GM12878 (cell line): ENCODE results near the gene LRRC19. TPM values are rescaled to one million over a fixed set of nuclear protein-coding genes. Genes with fewer than 3 reads are reported as not detected.

Source experiments
- ATAC-seq: fragments of 200-7000 bp; cut with Tn5 transposase; 3 replicates; pipeline ENCODE4 v1.9.1; 2020; ENCODE audit warnings: mild to moderate bottlenecking, moderate library complexity
- Bru-seq: library from RNA; stranded (reverse); fragments of 400-500 nt; gene quantifications from one replicate; lab custom pipeline; 2021; lab: Mats Ljungman, UMichigan
- BruChase-seq, 2 experiments: library from RNA; stranded (reverse); fragments of 400-500 nt; gene quantifications; one replicate each; lab custom pipeline; 2021; lab: Mats Ljungman, UMichigan
- BruUV-seq: library from RNA; stranded (reverse); fragments of 400-500 nt; replicated peaks from 2 replicates; lab custom pipeline; 2021; lab: Mats Ljungman, UMichigan
- CTCF ChIA-PET: fragments of 300-600 bp; sonication (Branson Sonifier 250); formaldehyde crosslinking; extraction: SDS; loops from one replicate; lab custom pipeline; 2021; ENCODE audit warnings: inconsistent platforms; lab: Yijun Ruan, JAX
- POLR2A ChIA-PET: fragments of 350-600 bp; formaldehyde crosslinking; extraction: SDS; loops from one replicate; lab custom pipeline; 2021; ENCODE audit warnings: inconsistent platforms; lab: Charles Lee
- RAD21 ChIA-PET: fragments of 300-600 bp; sonication (Branson Sonifier 250); formaldehyde crosslinking; loops from one replicate; lab custom pipeline; 2023; ENCODE audit warnings: antibody characterized with exemption; ENCODE audit not compliant: unreplicated experiment; lab: Charles Lee
- SMC1A ChIA-PET: fragments of 300-600 bp; sonication (Branson Sonifier 250); formaldehyde crosslinking; loops from one replicate; lab custom pipeline; 2023; ENCODE audit not compliant: unreplicated experiment, uncharacterized antibody; lab: Charles Lee
- DNase-seq: peaks from one replicate; pipeline ENCODE4 v3.0.0-alpha.2; 2011; ENCODE audit warnings: low read depth, low spot score
- FAIRE-seq: peaks from 3 replicates; lab custom pipeline; 2011; peaks lifted over from hg19 to GRCh38; lab: Jason Lieb, UNC
- H2AFZ ChIP-seq: 2 replicates; pipeline ENCODE4 v1.6.0; 2011; ENCODE audit warnings: low read depth, low read length, control low read depth; ENCODE audit not compliant: control insufficient read depth
- H3K27ac ChIP-seq: 2 replicates; pipeline ENCODE4 v1.5.1; 2011; ENCODE audit warnings: control low read depth; ENCODE audit not compliant: control insufficient read depth, insufficient read depth
- H3K27me3 ChIP-seq, 2 experiments: replicated peaks in 1 of 2; 2 replicates each; pipeline versions ENCODE4 v1.6.0 to v1.6.1; 2011; ENCODE audit warnings: low read length in 1 of 2; ENCODE audit not compliant: control insufficient read depth in 2 of 2, insufficient read depth in 2 of 2
- H3K36me3 ChIP-seq, 2 experiments: 2 replicates each; pipeline ENCODE4 v1.5.1; 2011; ENCODE audit warnings: low read length in 1 of 2; ENCODE audit not compliant: control insufficient read depth in 2 of 2, insufficient read depth in 2 of 2
- H3K4me1 ChIP-seq: 2 replicates; pipeline ENCODE4 v1.6.1; 2011; ENCODE audit warnings: mild to moderate bottlenecking, low read length, moderate library complexity, mixed read lengths; ENCODE audit not compliant: control insufficient read depth, insufficient read depth
- H3K4me2 ChIP-seq: 2 replicates; pipeline ENCODE4 v1.6.0; 2011; ENCODE audit warnings: control low read depth; ENCODE audit not compliant: control insufficient read depth, insufficient read depth
- H3K4me3 ChIP-seq: fragments of 200-600 bp; sonication (generic); 2 replicates; pipeline ENCODE4 v1.5.1; 2016
- H3K79me2 ChIP-seq: 2 replicates; pipeline ENCODE4 v1.6.0; 2011; ENCODE audit warnings: low read length; ENCODE audit not compliant: control insufficient read depth, insufficient read depth
- H3K9ac ChIP-seq: 2 replicates; pipeline ENCODE4 v1.8.0; 2011; ENCODE audit warnings: low read length, control low read depth, mixed read lengths; ENCODE audit not compliant: control insufficient read depth, insufficient read depth
- H3K9me3 ChIP-seq: replicated peaks from 3 replicates; pipeline ENCODE4 v1.5.1; 2011; ENCODE audit warnings: mild to moderate bottlenecking, low read length; ENCODE audit not compliant: control insufficient read depth, insufficient read depth
- H4K20me1 ChIP-seq: 2 replicates; pipeline ENCODE4 v1.6.0; 2011; ENCODE audit not compliant: control insufficient read depth, insufficient read depth
- ASH2L ChIP-seq: fragments of 300-600, 200-600 bp; sonication (generic); IDR thresholded peaks from 2 replicates; pipeline ENCODE4 v1.6.1; 2017; ENCODE audit warnings: low read depth, mild to moderate bottlenecking, borderline replicate concordance
- CHD1 ChIP-seq: IDR thresholded peaks from 2 replicates; pipeline ENCODE4 v1.6.1; 2012; ENCODE audit warnings: low read depth, low read length, improper control_type of control experiment
- EP300 ChIP-seq, 2 experiments: fragments of 150-350 bp in 1 of 2; IDR thresholded peaks; 2 replicates each; pipeline ENCODE4 v1.6.1; 2011 to 2012; ENCODE audit warnings: low read depth in 2 of 2, low read length in 2 of 2, borderline replicate concordance in 1 of 2, improper control_type of control experiment in 1 of 2, inconsistent platforms in 1 of 2; ENCODE audit not compliant: control insufficient read depth in 1 of 2
- HDGF ChIP-seq: fragments of 450-650 bp; IDR thresholded peaks from 2 replicates; pipeline ENCODE4 v1.6.1; 2016; ENCODE audit warnings: antibody characterized with exemption
- JUND ChIP-seq: IDR thresholded peaks from 2 replicates; pipeline ENCODE4 v1.6.1; 2012; ENCODE audit warnings: low read depth, mild to moderate bottlenecking, low read length, improper control_type of control experiment, moderate library complexity
- MTA2 ChIP-seq: fragments of 450-650 bp; IDR thresholded peaks from 2 replicates; pipeline ENCODE4 v1.6.1; 2016; ENCODE audit warnings: low read depth, mild to moderate bottlenecking, moderate library complexity
- POU2F2 ChIP-seq: IDR thresholded peaks from 3 replicates; pipeline ENCODE4 v1.6.1; 2011; ENCODE audit warnings: low read depth, mild to moderate bottlenecking, low read length, borderline replicate concordance
- ZBED1 ChIP-seq: IDR thresholded peaks from 2 replicates; pipeline ENCODE4 v1.6.1; 2016; ENCODE audit warnings: borderline replicate concordance
- WGBS: methylation state at CpG from one replicate; pipeline ENCODE4 v1.1.6; 2016; ENCODE audit warnings: low lambda C conversion rate; ENCODE audit not compliant: insufficient replicate concordance, insufficient coverage; ENCODE audit errors: missing lambda C conversion rate; 5-methylcytosine and 5-hydroxymethylcytosine counted together
- in situ Hi-C: fragments of 300-500 bp; cut with MboI; formaldehyde crosslinking; loops from 9 replicates; pipeline ENCODE4 v1.14.3; 2018; ENCODE audit warnings: mixed read lengths
- intact Hi-C: fragments of 100-400 bp; cut with micrococcal nuclease; formaldehyde crosslinking; loops from one replicate; pipeline ENCODE4 v1.14.2; 2022; ENCODE audit not compliant: unreplicated experiment
- long read RNA-seq, 2 experiments: library from polyadenylated mRNA; unstranded; transcript quantifications; one replicate each; pipeline ENCODE4 v2.0.0, GENCODE V29; 2019 to 2020
- polyA minus RNA-seq, 3 experiments: library from RNA; depleted of rRNA, polyadenylated mRNA; stranded (reverse); fragments of >200 nt; gene quantifications; 2 replicates each; pipeline ENCODE4 v1.2.3, GENCODE V29; 2011
- polyA plus RNA-seq, 11 experiments: library from polyadenylated mRNA; depleted of rRNA in 4 of 11; unstranded in 6 of 11; stranded (reverse) in 5 of 11; fragments of >200 nt; fragmentation: Nextera tagmentation in 4 of 11; fragmentation: Illumina TruSeq in 1 of 11; extraction: Ambion mirVana in 4 of 11; extraction: Trizol in 1 of 11; gene quantifications; 1 replicate in 1 of 11; 2 replicates in 10 of 11; pipeline versions ENCODE4 v1.2.1 to v1.2.3, GENCODE V29; 2011 to 2016; ENCODE audit warnings: inconsistent platforms in 2 of 11, missing spikeins in 2 of 11, low read depth in 1 of 11
- total RNA-seq, 4 experiments: library from RNA; depleted of rRNA in 3 of 4; stranded (reverse); fragments of >200 nt in 3 of 4; fragmentation: Illumina TruSeq in 1 of 4; extraction: Trizol in 1 of 4; gene quantifications; 2 replicates each; pipeline versions ENCODE4 v1.2.1 to v1.2.3, GENCODE V29; 2013 to 2021
- TF ChIP-seq, protein P1 (sequence below): fragments of 450-650 bp; IDR thresholded peaks from 2 replicates; pipeline ENCODE4 v1.6.1; 2017; ENCODE audit warnings: mild to moderate bottlenecking, moderate library complexity
- TF ChIP-seq, protein P2 (sequence below): IDR thresholded peaks from 2 replicates; pipeline ENCODE4 v1.6.1; 2012; ENCODE audit warnings: low read length, inconsistent platforms
- TF ChIP-seq, protein P3 (sequence below): fragments of 450-650 bp; IDR thresholded peaks from 2 replicates; pipeline ENCODE4 v1.6.1; 2017; ENCODE audit warnings: borderline replicate concordance

LRRC19 gene, protein sequence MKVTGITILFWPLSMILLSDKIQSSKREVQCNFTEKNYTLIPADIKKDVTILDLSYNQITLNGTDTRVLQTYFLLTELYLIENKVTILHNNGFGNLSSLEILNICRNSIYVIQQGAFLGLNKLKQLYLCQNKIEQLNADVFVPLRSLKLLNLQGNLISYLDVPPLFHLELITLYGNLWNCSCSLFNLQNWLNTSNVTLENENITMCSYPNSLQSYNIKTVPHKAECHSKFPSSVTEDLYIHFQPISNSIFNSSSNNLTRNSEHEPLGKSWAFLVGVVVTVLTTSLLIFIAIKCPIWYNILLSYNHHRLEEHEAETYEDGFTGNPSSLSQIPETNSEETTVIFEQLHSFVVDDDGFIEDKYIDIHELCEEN
- not detected in 2 replicates for total RNA-seq (2013; cell fraction: nucleolus; rRNA removed)
- total RNA-seq (2014; rRNA removed) (not detected in 2 replicates), total RNA-seq (2014; rRNA removed; fragmentation: Illumina TruSeq; extraction: Trizol) (not detected in 2 replicates), total RNA-seq (2021) (not detected in 2 replicates), polyA plus RNA-seq (2011; rRNA removed) (not detected in 2 replicates), polyA plus RNA-seq (2014; fragmentation: Illumina TruSeq; extraction: Trizol) (not detected in 2 replicates), polyA plus RNA-seq (2014; fragmentation: Nextera tagmentation; extraction: Ambion mirVana) (under 1 TPM; 0.02 to 0.06 TPM), polyA plus RNA-seq (2014; rRNA removed) (not detected in 2 replicates), polyA plus RNA-seq (2016; fragmentation: Nextera tagmentation; extraction: Ambion mirVana) (under 1 TPM; 0.09 to 0.20 TPM), polyA minus RNA-seq (2011; rRNA and poly(A)+ RNA removed) (not detected in 2 replicates), Bru-seq, nascent RNA (not detected), BruChase-seq, experiment 1, labeled RNA remaining after a 6-hour chase (not detected), BruChase-seq, experiment 2, labeled RNA remaining after a 2-hour chase (not detected)
- polyA plus RNA-seq (2011; ENCODE audit: low read depth): not detected
- not detected in 2 replicates for polyA plus RNA-seq (2011; cell fraction: cytosol; rRNA removed)
- polyA plus RNA-seq (2011; cell fraction: nucleus; rRNA removed): not detected in 2 replicates
- 0.04 TPM in 1 of 2 replicates, not detected in the other for polyA plus RNA-seq (2012)
- polyA minus RNA-seq (2011; cell fraction: cytosol; rRNA and poly(A)+ RNA removed): not detected in 2 replicates
- polyA minus RNA-seq (2011; cell fraction: nucleus; rRNA and poly(A)+ RNA removed): not detected in 2 replicates
- long read RNA-seq, experiment 1: 0 reads
- long read RNA-seq, experiment 2: 0 reads

DNA sequence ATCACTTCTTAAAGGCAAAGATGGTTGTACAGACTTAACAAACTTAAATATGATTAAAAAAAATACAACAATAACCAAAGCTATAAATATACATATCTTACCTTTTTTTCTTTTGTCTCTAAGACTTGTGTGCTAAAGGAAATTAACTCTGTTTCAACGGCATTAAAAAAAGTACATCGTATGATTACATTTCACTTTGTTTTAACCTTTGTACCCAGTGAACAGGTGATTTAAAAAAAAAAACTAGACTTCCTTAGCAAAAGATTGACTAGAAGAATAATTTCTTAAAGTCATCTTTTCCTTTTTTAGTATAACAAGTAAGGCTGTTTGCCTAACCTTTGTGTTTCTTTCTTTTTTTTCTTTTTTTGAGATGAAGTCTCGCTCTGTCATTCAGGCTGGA is at the start of gene LRRC19:
TSS of gene LRRC19 (minus strand) at position 182 of the 400 bp plus-strand sequence. CDS start 5,978 bp downstream, outside the sequence.
- ChIA-PET CTCF (interaction anchor here (1.3 kb wide), 1 partner anchor 28 kb away, joined by 4 read pairs; no protein-coding TSS in a partner anchor), POLR2A (no interaction called here), SMC1A (no interaction called here), RAD21 (no interaction called here)
- no peaks in the 10 kb centered on the region for H3K9me3 ChIP-seq
- no peak within 1 kb of the TSS for H2AFZ ChIP-seq
- no peaks in the 10 kb centered on the region for H3K36me3 ChIP-seq
- no peaks in the 10 kb centered on the region for H3K27me3 ChIP-seq
- 96% methylated on average over 3 of the region's 3 CpGs for WGBS
- H4K20me1 ChIP-seq: no peaks in the 10 kb centered on the region
- DNase-seq (no peak), FAIRE-seq (no peak), ATAC-seq (no peak)
- in situ Hi-C loops: no loop called here
- no peaks in the 10 kb centered on the region for H3K4me1 ChIP-seq
- BruUV-seq: no TSS peak
- no peak within 1 kb of the TSS for H3K27ac ChIP-seq
- no peaks in the 10 kb centered on the region for H3K79me2 ChIP-seq
- intact Hi-C loops: no loop called here
- H3K4me3 ChIP-seq: no peak within 1 kb of the TSS
- H3K9ac ChIP-seq: no peak within 1 kb of the TSS
- H3K4me2 ChIP-seq: no peak within 1 kb of the TSS
- TF ChIP-seq, protein P1, sequence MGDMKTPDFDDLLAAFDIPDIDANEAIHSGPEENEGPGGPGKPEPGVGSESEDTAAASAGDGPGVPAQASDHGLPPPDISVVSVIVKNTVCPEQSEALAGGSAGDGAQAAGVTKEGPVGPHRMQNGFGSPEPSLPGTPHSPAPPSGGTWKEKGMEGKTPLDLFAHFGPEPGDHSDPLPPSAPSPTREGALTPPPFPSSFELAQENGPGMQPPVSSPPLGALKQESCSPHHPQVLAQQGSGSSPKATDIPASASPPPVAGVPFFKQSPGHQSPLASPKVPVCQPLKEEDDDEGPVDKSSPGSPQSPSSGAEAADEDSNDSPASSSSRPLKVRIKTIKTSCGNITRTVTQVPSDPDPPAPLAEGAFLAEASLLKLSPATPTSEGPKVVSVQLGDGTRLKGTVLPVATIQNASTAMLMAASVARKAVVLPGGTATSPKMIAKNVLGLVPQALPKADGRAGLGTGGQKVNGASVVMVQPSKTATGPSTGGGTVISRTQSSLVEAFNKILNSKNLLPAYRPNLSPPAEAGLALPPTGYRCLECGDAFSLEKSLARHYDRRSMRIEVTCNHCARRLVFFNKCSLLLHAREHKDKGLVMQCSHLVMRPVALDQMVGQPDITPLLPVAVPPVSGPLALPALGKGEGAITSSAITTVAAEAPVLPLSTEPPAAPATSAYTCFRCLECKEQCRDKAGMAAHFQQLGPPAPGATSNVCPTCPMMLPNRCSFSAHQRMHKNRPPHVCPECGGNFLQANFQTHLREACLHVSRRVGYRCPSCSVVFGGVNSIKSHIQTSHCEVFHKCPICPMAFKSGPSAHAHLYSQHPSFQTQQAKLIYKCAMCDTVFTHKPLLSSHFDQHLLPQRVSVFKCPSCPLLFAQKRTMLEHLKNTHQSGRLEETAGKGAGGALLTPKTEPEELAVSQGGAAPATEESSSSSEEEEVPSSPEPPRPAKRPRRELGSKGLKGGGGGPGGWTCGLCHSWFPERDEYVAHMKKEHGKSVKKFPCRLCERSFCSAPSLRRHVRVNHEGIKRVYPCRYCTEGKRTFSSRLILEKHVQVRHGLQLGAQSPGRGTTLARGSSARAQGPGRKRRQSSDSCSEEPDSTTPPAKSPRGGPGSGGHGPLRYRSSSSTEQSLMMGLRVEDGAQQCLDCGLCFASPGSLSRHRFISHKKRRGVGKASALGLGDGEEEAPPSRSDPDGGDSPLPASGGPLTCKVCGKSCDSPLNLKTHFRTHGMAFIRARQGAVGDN: no peak
- TF ChIP-seq CHD1 (no peak), MTA2 (no peak), JUND (no peak), ASH2L (no peak), EP300 (IDR thresholded peaks at IDR 0.05; ENCODE audit: borderline replicate concordance in 1 of 2, control insufficient read depth in 1 of 2, low read depth in 2 of 2, low read length in 2 of 2) (no peak), ZBED1 (no peak), HDGF (no peak), POU2F2 (no peak)
- TF ChIP-seq, protein P2, sequence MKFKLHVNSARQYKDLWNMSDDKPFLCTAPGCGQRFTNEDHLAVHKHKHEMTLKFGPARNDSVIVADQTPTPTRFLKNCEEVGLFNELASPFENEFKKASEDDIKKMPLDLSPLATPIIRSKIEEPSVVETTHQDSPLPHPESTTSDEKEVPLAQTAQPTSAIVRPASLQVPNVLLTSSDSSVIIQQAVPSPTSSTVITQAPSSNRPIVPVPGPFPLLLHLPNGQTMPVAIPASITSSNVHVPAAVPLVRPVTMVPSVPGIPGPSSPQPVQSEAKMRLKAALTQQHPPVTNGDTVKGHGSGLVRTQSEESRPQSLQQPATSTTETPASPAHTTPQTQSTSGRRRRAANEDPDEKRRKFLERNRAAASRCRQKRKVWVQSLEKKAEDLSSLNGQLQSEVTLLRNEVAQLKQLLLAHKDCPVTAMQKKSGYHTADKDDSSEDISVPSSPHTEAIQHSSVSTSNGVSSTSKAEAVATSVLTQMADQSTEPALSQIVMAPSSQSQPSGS: no peak
- TF ChIP-seq, protein P3, sequence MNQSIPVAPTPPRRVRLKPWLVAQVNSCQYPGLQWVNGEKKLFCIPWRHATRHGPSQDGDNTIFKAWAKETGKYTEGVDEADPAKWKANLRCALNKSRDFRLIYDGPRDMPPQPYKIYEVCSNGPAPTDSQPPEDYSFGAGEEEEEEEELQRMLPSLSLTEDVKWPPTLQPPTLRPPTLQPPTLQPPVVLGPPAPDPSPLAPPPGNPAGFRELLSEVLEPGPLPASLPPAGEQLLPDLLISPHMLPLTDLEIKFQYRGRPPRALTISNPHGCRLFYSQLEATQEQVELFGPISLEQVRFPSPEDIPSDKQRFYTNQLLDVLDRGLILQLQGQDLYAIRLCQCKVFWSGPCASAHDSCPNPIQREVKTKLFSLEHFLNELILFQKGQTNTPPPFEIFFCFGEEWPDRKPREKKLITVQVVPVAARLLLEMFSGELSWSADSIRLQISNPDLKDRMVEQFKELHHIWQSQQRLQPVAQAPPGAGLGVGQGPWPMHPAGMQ: no peak
